ENCODE measurements around the gene PARK7. TPM values are rescaled to one million over a fixed set of nuclear protein-coding genes. Genes with fewer than 3 reads are reported as not detected.

Gene PARK7
- total RNA-seq, 8 experiments from 2014 or later: 305 to 482 (median 382) TPM

- in situ Hi-C loops (cut with MboI; ENCODE audit: low pct_unique_long_range_greater_than_20kb in 2 of 9, low sequenced_read_pairs in 9 of 9, unreplicated experiment in 9 of 9): loop anchor here in 2 of 9 experiments (25.0 kb wide), 1 partner anchor 319 kb away; the partner anchor contains the start of gene SLC45A1 (in 2 of the 2)
- no peak for ATAC-seq (replicated peaks in 6 of 8)
- 83 to 100% (median 97%) methylated on average over 1 to 4 of the region's 4 CpGs; no CpG with 5 or more reads in 1 of the 10 experiments for WGBS, 10 experiments
- no peaks in the 10 kb centered on the region for H3K4me1 ChIP-seq (replicated peaks in 1 of 2)
- H3K4me3 ChIP-seq: no peak overlapping the region
- no peak overlapping the region for H3K27ac ChIP-seq
These were observed 31.4 kb downstream of the PARK7 start for GRCh38 chr1:7992885-7993284.

- in situ Hi-C loops (cut with MboI; ENCODE audit: low pct_unique_long_range_greater_than_20kb in 2 of 9, low sequenced_read_pairs in 9 of 9, unreplicated experiment in 9 of 9): loop anchor here in 2 of 9 experiments (25.0 kb wide), 1 partner anchor 318 kb away; the partner anchor contains the start of gene SLC45A1 (in 2 of the 2)
- Histone ChIP-seq H3K4me3 (no peak overlapping the region), H3K27ac (no peak overlapping the region), H3K4me1 (replicated peaks in 1 of 2) (no peaks in the 10 kb centered on the region)
- 67 to 99% (median 89%) methylated on average over 2 to 18 of the region's 19 CpGs; no CpG with 5 or more reads in 1 of the 10 experiments for WGBS, 10 experiments
- ATAC-seq (replicated peaks in 6 of 8): peak in 1 of 8 experiments; percentile 50
These were observed 32.3 kb downstream of the PARK7 start for GRCh38 chr1:7993593-7994479.

- ATAC-seq (replicated peaks in 6 of 8): no peak
- Histone ChIP-seq H3K4me1 (replicated peaks in 1 of 2) (no peaks in the 10 kb centered on the region), H3K27ac (no peak overlapping the region), H3K4me3 (no peak overlapping the region)
- WGBS, 10 experiments: 88 to 100% (median 100%) methylated on average over 1 of the region's 1 CpG; no CpG with 5 or more reads in 3 of the 10 experiments
- in situ Hi-C loops (cut with MboI; ENCODE audit: low pct_unique_long_range_greater_than_20kb in 2 of 9, low sequenced_read_pairs in 9 of 9, unreplicated experiment in 9 of 9): loop anchor here in 2 of 9 experiments (25.0 kb wide), 1 partner anchor 317 kb away; the partner anchor contains the start of gene SLC45A1 (in 2 of the 2)
These were observed 33.3 kb downstream of the PARK7 start for GRCh38 chr1:7994827-7995226.

- Histone ChIP-seq H3K27ac (no peak overlapping the region), H3K4me1 (replicated peaks in 1 of 2) (no peaks in the 10 kb centered on the region), H3K4me3 (no peak overlapping the region)
- in situ Hi-C loops (cut with MboI; ENCODE audit: low pct_unique_long_range_greater_than_20kb in 2 of 9, low sequenced_read_pairs in 9 of 9, unreplicated experiment in 9 of 9): loop anchor here in 2 of 9 experiments (25.0 kb wide), 1 partner anchor 317 kb away; the partner anchor contains the start of gene SLC45A1 (in 2 of the 2)
- ATAC-seq (replicated peaks in 6 of 8): no peak
- WGBS, 10 experiments: 87 to 100% (median 97%) methylated on average over 1 to 5 of the region's 5 CpGs; no CpG with 5 or more reads in 2 of the 10 experiments
These were observed 33.9 kb downstream of the PARK7 start for GRCh38 chr1:7995437-7995836.

- Histone ChIP-seq H3K4me1 (replicated peaks in 1 of 2) (peaks cover 0 to 11% of the 10 kb centered on the region in 2 donors), H3K4me3 (no peak overlapping the region), H3K27ac (no peak overlapping the region)
- 80 to 100% (median 96%) methylated on average over 1 to 6 of the region's 6 CpGs; no CpG with 5 or more reads in 2 of the 10 experiments for WGBS, 10 experiments
- ATAC-seq (replicated peaks in 6 of 8): peak in 1 of 8 experiments; percentile 4
- in situ Hi-C loops (cut with MboI; ENCODE audit: low pct_unique_long_range_greater_than_20kb in 2 of 9, low sequenced_read_pairs in 9 of 9, unreplicated experiment in 9 of 9): loop anchor here in 2 of 9 experiments (25.0 kb wide), 1 partner anchor 310 kb away; the partner anchor contains the start of gene SLC45A1 (in 2 of the 2)
These were observed 40.9 kb downstream of the PARK7 start for GRCh38 chr1:8002329-8002910.

GRCh38 chr1:8002921-8003320 lies 41.4 kb downstream of the PARK7 start:
- no peak overlapping the region for H3K4me3 ChIP-seq
- no peak overlapping the region for H3K27ac ChIP-seq
- H3K4me1 ChIP-seq (replicated peaks in 1 of 2): peaks cover 0 to 11% of the 10 kb centered on the region in 2 donors
- ATAC-seq (replicated peaks in 6 of 8): peak in 3 of 8 experiments; percentile 2 to 39 (median 6)
- in situ Hi-C loops (cut with MboI; ENCODE audit: low pct_unique_long_range_greater_than_20kb in 2 of 9, low sequenced_read_pairs in 9 of 9, unreplicated experiment in 9 of 9): loop anchor here in 2 of 9 experiments (25.0 kb wide), 1 partner anchor 309 kb away; the partner anchor contains the start of gene SLC45A1 (in 2 of the 2)
- 0 to 100% (median 85%) methylated on average over 1 to 4 of the region's 4 CpGs; no CpG with 5 or more reads in 2 of the 10 experiments for WGBS, 10 experiments

- H3K4me3 ChIP-seq: no peak overlapping the region
- H3K27ac ChIP-seq: no peak overlapping the region
- peak in 3 of 8 experiments; percentile 18 to 75 (median 21) for ATAC-seq (replicated peaks in 6 of 8)
- peaks cover 0 to 11% of the 10 kb centered on the region in 2 donors for H3K4me1 ChIP-seq (replicated peaks in 1 of 2)
- in situ Hi-C loops (cut with MboI; ENCODE audit: low pct_unique_long_range_greater_than_20kb in 2 of 9, low sequenced_read_pairs in 9 of 9, unreplicated experiment in 9 of 9): loop anchor here in 2 of 9 experiments (25.0 kb wide), 1 partner anchor 309 kb away; the partner anchor contains the start of gene SLC45A1 (in 2 of the 2)
- 0 to 96% (median 88%) methylated on average over 4 to 6 of the region's 6 CpGs; no CpG with 5 or more reads in 1 of the 10 experiments for WGBS, 10 experiments
These were observed 42.1 kb downstream of the PARK7 start for GRCh38 chr1:8003438-8004112.

- Histone ChIP-seq H3K27ac (no peak overlapping the region), H3K4me3 (no peak overlapping the region), H3K4me1 (replicated peaks in 1 of 2) (peaks cover 0 to 11% of the 10 kb centered on the region in 2 donors)
- in situ Hi-C loops (cut with MboI; ENCODE audit: low pct_unique_long_range_greater_than_20kb in 2 of 9, low sequenced_read_pairs in 9 of 9, unreplicated experiment in 9 of 9): loop anchor here in 2 of 9 experiments (25.0 kb wide), 1 partner anchor 308 kb away; the partner anchor contains the start of gene SLC45A1 (in 2 of the 2)
- ATAC-seq (replicated peaks in 6 of 8): peak in 4 of 8 experiments; percentile 21 to 52 (median 34)
- WGBS, 10 experiments: 2 to 93% (median 73%) methylated on average over 3 to 18 of the region's 18 CpGs
These were observed 42.7 kb downstream of the PARK7 start for GRCh38 chr1:8004113-8004802.

- WGBS, 10 experiments: 0 to 84% (median 72%) methylated on average over 2 to 15 of the region's 17 CpGs; no CpG with 5 or more reads in 1 of the 10 experiments
- ATAC-seq (replicated peaks in 6 of 8): peak; percentile 59 to 90 (median 82)
- Histone ChIP-seq H3K4me1 (replicated peaks in 1 of 2) (peaks cover 0 to 11% of the 10 kb centered on the region in 2 donors), H3K27ac (peak overlapping the region in 1 of 2 donors; percentile 8), H3K4me3 (no peak overlapping the region)
- in situ Hi-C loops (cut with MboI; ENCODE audit: low pct_unique_long_range_greater_than_20kb in 2 of 9, low sequenced_read_pairs in 9 of 9, unreplicated experiment in 9 of 9): loop anchor here in 2 of 9 experiments (25.0 kb wide), 1 partner anchor 307 kb away; the partner anchor contains the start of gene SLC45A1 (in 2 of the 2)
These were observed 43.5 kb downstream of the PARK7 start for GRCh38 chr1:8004803-8005573.

GRCh38 chr1:8006037-8006963 lies 44.8 kb downstream of the PARK7 start:
- Histone ChIP-seq H3K4me1 (replicated peaks in 1 of 2) (peaks cover 0 to 11% of the 10 kb centered on the region in 2 donors), H3K27ac (no peak overlapping the region), H3K4me3 (no peak overlapping the region)
- in situ Hi-C loops (cut with MboI; ENCODE audit: low pct_unique_long_range_greater_than_20kb in 2 of 9, low sequenced_read_pairs in 9 of 9, unreplicated experiment in 9 of 9): loop anchor here in 2 of 9 experiments (25.0 kb wide), 1 partner anchor 306 kb away; the partner anchor contains the start of gene SLC45A1 (in 2 of the 2)
- ATAC-seq (replicated peaks in 6 of 8): no peak
- WGBS, 10 experiments: 63 to 98% (median 87%) methylated on average over 1 to 10 of the region's 12 CpGs

Measured in motor neuron (in vitro differentiated cells).